ENCODE results near the gene PSMD5.

GRCh38 chr9:120859361-120859760, 16.6 kb upstream of the PSMD5 start:
- no peak for TF ChIP-seq CTCF (IDR thresholded peaks at IDR 0.05 in 2 of 3, conservative IDR thresholded peaks at IDR 0.05 in 1 of 3; ENCODE audit: insufficient read depth in 2 of 3, low read depth in 1 of 3, low read length in 3 of 3)
- no peak for TF ChIP-seq ZNF224 (CRISPR knock-in tag; IDR thresholded peaks at IDR 0.05)
- TF ChIP-seq ETV5 (CRISPR knock-in tag; IDR thresholded peaks at IDR 0.05; ENCODE audit: low read depth): no peak
- no peak for TF ChIP-seq POLR2A (conservative IDR thresholded peaks at IDR 0.05)
- TF ChIP-seq BRCA1 (IDR thresholded peaks at IDR 0.05): no peak
- TF ChIP-seq BRCA1 (CRISPR knock-in tag; IDR thresholded peaks at IDR 0.05): no peak
- TF ChIP-seq BRF1 (IDR thresholded peaks at IDR 0.05; ENCODE audit: borderline replicate concordance, extremely low read depth, insufficient read length): no peak
- no peak for TF ChIP-seq SMC3 (conservative IDR thresholded peaks at IDR 0.05; ENCODE audit: insufficient read depth, low read depth, low read length)
- TF ChIP-seq RFX5 (IDR thresholded peaks at IDR 0.05; ENCODE audit: low read depth, low read length): no peak
- TF ChIP-seq SMARCC2 (IDR thresholded peaks at IDR 0.05; ENCODE audit: low read depth): no peak
- no peak for TF ChIP-seq AFF1 (IDR thresholded peaks at IDR 0.05; ENCODE audit: low read depth in 1 of 2, partially characterized antibody in 2 of 2)
- no peak for TF ChIP-seq E2F8 (IDR thresholded peaks at IDR 0.05; ENCODE audit: low read depth, partially characterized antibody)
- TF ChIP-seq ZFP36 (IDR thresholded peaks at IDR 0.05; ENCODE audit: low read depth, low read length, partially characterized antibody): no peak
